Activated CD4-positive, CD25-positive, alpha-beta regulatory T cell (primary cell): ENCODE results near the gene ADGRL3.

ENCODE experiments used
- DNase-seq, 4 experiments: peaks; one replicate each; lab custom pipeline; 2025; lab: John Stamatoyannopoulos, UW

Gene ADGRL3

GRCh38 chr4:61549336-61549735 lies 349.2 kb downstream of the ADGRL3 start:
- no peak for DNase-seq

GRCh38 chr4:61553557-61554125 lies 353.5 kb downstream of the ADGRL3 start:
- no peak for DNase-seq

- DNase-seq = no peak
Measured at GRCh38 chr4:61555789-61556188, 355.7 kb downstream of the ADGRL3 start.

GRCh38 chr4:61556277-61556676 lies 356.2 kb downstream of the ADGRL3 start:
- DNase-seq = no peak

GRCh38 chr4:61559396-61559795 lies 359.3 kb downstream of the ADGRL3 start:
- no peak for DNase-seq

- no peak for DNase-seq
Measured at GRCh38 chr4:61561028-61561427, 360.9 kb downstream of the ADGRL3 start.

GRCh38 chr4:61571761-61572559 lies 371.8 kb downstream of the ADGRL3 start:
- no peak for DNase-seq

- no peak for DNase-seq
Measured at GRCh38 chr4:61575796-61576195, 375.7 kb downstream of the ADGRL3 start.

GRCh38 chr4:61579786-61580185 lies 379.7 kb downstream of the ADGRL3 start:
- DNase-seq = no peak

GRCh38 chr4:61580721-61581377 lies 380.7 kb downstream of the ADGRL3 start:
- DNase-seq = no peak

- no peak for DNase-seq
Measured at GRCh38 chr4:61583696-61584095, 383.6 kb downstream of the ADGRL3 start.

GRCh38 chr4:61588621-61589402 lies 388.7 kb downstream of the ADGRL3 start:
- DNase-seq = no peak

GRCh38 chr4:61590881-61591280 lies 390.8 kb downstream of the ADGRL3 start:
- DNase-seq = no peak

- no peak for DNase-seq
Measured at GRCh38 chr4:61596606-61597340, 396.6 kb downstream of the ADGRL3 start.

GRCh38 chr4:61603086-61603485 lies 403.0 kb downstream of the ADGRL3 start:
- no peak for DNase-seq

- no peak for DNase-seq
Measured at GRCh38 chr4:61604054-61604453, 403.9 kb downstream of the ADGRL3 start.

GRCh38 chr4:61605984-61606383 lies 405.9 kb downstream of the ADGRL3 start:
- DNase-seq = no peak

GRCh38 chr4:61614231-61614630 lies 414.1 kb downstream of the ADGRL3 start:
- DNase-seq = no peak

GRCh38 chr4:61619528-61619927 lies 419.4 kb downstream of the ADGRL3 start:
- DNase-seq = no peak

GRCh38 chr4:61628282-61628681 lies 428.2 kb downstream of the ADGRL3 start:
- no peak for DNase-seq

GRCh38 chr4:61628727-61629126 lies 428.6 kb downstream of the ADGRL3 start:
- DNase-seq = no peak

- no peak for DNase-seq
Measured at GRCh38 chr4:61630548-61630947, 430.4 kb downstream of the ADGRL3 start.
